HG03135 (cell line): Measurements from ENCODE around the gene AK3.

Source experiments
- ATAC-seq: cut with Tn5 transposase; IDR thresholded peaks from one replicate; pipeline ENCODE4 v1.9.1; 2021; ENCODE audit warnings: mild to moderate bottlenecking, moderate library complexity; ENCODE audit not compliant: unreplicated experiment

AK3 gene

DNA sequence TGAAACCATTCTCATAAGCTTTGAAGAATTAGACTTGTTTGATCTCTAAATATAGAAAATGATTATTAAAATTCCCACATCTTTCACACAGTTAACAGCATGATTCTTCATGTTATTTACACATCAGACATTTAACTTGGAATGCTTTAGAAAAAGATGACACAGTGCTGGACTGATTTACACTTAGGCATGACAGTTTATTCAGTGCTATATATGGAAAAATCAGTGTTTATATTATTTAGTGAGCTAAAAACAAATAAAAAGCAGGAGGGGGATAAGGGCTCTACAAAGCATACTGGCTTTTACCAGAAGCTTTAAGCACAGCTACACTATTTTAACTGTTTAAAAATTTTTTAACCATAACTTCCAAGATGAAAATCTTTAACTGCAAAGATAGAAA is 31.6 kb downstream of the AK3 start:
- no peak for ATAC-seq

DNA sequence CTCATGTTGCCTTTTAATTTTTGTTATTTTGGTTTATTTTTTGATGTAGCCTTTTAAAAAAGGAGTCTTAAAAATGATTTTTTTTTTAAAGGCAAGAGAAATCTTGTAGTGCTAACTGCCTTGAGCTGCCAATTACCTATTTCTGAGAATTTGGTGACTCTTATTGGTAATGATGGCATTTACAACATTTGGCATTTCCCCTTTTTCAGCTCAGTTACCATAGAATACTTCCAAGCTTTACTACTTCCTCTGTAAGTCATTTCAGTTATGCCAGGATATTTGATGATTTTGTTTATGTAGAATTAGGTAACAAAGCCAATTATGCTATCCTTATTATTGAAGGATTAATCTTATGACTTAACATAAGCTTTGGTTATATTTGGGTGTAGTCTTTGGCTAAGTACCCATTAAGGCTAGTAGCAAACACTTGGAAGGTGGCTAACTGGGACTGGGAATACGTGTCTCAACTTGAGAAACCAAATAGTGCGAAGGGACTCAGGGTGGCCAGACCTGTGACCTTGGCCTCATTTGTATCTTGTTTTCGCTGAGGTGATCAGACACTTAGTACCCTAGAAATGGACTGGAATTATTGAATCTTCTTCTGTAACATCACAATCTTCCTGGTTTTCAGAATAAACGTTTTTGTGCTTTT is 33.9 kb downstream of the AK3 start:
- no peak for ATAC-seq

DNA sequence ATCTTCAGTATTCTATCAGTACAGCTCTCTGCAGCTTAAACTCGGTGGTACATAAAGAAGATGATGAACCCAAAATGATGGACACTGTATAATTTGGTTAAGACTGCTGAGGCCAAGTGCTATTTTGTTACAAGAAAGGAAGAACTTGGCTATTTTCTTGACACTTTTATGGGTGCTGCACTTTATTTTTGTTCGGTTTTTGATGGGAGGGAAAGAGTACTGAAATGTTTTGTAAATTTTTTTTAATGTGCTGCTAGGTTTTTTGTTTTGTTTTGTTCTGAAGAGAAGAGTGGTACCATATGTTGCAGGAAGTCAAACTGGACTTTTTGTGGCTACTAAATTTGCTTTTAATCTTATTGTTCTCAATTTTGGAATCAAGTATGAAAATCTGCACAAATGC is 35.0 kb downstream of the AK3 start:
- ATAC-seq, result no peak

DNA sequence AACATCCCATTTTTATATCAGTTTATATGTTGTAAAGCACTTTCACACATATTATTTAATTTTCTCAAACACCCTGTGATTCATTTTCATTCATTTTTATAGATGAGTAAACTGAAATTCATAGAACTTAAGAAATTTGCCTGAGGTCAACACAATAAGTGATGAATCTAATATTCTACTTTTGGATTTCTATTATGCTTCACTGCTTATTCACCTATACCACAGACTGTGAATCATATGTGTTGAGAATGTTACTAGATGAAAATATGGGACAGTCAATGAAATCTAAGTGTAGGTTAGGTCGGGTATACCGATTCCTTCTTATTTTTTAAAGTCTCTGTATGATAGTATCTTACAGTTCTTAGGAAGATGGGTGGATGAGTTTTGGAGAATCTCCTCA is 36.9 kb downstream of the AK3 start:
- ATAC-seq, result no peak

DNA sequence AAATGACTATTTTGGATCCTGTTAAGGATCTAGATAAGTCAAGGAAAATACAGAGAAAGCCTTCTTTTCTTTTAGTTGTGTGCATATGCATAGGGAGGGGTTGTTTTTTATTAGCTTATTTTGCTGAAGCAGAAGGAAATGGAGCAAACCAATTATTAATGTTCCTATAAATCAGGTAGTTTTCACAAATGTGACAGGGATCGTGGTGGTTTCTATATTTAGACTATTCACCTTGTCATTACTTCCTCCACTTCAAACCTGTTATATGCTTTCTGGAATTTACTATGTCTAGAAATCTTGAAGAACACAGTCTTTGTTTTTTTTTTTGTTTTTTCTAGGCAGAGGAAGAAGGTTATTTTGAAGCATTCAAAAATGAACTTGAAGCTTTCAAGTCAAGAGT is 39.5 kb downstream of the AK3 start:
- ATAC-seq, result no peak

DNA sequence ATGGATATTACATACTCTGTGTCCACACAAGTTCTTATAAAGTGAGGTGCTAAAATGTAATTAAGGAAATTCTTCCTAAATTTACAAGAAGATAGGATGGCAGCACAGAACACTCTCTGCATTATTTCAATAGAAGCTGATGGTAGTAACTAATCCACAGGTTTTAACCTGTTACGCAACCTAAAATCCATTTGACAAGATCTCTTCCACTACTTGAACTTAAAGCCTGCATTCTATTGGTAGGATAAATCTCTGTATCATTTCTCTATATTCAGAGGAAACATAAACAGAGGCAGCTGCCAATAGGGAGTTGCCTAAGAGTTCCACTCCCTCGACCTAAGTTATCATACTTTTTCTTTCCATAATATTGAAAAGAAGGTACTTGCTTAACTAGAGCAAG is 40.1 kb downstream of the AK3 start:
- ATAC-seq, result no peak

DNA sequence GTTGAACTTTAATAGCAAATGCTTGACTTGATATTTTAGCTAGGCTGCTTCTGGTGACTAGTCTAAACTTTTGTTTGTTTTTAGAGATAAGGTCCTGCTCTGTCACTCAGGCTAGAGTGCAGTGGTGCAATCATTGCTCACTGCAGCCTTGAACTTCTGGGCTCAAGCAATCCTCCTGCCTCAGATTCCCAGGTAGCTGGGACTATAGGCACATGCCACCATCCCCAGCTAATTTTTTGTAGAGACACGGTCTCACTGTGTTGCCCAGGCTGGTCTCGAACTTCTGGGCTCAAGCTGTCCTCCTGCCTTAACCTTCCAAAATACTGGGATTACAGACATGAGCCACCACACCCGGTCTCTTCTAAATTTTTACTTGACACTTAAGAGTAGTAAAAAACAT is 40.9 kb downstream of the AK3 start:
- no peak for ATAC-seq

DNA sequence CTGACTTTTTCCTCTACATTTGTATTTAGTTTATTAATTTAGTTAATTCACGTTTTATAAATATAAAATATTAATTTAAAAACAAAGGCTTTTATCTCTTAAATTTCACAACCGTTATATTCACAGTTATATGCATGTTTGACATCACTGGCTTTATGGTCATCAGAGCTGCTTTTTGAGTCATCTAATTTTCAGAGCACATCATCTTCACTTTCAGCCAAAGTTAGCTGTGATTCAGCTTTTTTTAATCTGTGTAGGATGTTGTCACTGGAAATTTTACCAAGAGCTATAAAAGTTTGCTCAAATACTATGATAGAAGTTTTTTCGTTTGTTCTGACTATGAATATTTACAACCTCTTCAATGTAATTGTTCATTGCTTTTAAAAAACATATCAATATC is 49.2 kb downstream of the AK3 start:
- no peak for ATAC-seq

DNA sequence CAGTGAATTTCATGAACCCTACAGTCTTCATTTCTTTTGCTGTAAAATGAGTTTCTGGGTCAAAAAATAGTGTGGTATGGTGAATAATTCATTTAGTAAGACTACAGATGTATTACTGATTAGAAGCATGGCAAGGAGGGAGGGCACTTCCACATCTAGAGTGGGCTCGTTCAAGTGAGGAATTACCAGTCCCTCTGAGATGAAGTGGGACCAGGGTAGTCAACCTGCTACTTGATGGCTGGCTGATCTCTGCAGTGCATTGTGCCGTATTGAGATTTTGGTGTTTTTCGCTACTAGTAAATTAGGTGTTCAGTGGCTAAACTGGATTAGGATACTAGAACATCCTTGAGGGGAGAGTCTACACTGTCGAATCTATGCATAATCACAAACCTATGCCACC is 50.9 kb downstream of the AK3 start:
- ATAC-seq, result peak; percentile 56

DNA sequence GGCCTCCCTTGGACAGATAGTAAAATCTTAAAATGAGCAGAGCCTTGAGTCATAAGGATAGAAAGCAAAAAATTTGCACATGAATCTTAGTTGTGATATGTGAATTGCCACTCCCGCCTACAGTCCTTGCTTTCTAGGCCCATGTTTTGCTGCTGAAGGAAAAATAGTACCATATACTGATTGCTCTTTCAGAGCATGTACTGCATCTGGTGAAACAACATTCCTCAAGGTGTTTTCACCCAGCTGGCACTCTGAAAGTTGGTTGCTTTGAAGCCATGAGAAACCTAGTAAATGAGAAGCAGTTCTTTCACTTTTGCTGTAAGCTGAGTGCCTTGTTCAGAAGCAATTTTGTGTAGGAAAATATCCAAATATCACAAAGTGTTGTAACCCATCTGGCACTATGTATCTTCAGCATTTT is 51.3 kb downstream of the AK3 start:
- peak; percentile 69 for ATAC-seq

DNA sequence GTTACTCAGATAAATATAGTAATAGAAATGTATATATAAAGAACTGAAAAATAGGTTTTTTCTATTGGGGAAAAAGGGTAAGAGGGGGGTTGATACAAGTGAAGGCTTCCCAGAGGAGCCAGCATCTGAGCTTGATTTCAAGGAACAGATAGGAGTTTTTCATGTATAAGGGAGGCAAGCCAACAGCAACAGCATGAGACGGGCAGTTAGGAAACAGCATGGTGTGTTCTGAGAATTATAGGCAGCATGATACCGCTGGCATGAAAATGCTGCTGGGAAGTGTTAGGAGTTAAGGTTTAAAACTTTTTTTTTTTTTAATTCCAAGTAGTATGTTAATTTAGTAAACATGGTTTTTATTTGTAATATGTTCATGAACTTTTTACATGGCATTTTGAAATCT is 52.0 kb downstream of the AK3 start:
- no peak for ATAC-seq

DNA sequence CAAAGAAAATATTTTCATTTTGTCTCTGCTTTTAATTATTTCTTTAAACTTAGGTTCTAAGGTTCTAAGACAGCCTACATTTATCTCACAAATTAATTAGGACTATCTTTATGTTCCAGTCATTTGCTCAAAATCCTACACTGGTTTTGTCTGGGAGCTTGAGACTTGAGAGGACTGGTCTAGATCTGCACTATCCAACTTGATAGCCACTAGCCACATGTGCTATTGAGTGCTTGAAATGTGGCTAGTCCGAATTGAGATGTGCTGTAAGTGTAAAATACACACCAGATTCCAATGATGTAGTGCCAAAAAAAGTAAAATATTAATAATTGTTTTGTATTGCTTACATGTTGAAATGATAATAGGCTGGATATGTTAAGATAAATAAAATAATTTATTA is 54.4 kb downstream of the AK3 start:
- ATAC-seq, result no peak

DNA sequence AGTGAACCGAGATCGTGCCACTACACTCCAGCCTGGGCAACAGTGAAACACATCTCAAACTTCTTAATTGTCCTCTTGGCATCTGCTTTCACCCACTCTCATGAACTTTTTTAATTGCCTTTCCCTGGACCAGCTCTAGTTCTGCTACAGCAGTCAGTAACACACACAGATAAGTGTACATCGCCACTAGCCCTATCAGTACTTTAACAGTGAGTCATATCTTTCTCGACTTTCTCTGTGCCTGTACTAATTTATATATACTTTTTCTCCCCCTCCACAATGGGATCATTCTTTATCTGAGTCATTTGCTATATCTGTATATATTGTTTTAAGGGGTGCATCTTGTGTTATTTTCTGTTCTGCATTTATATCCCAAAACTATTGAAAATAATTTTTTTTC is 54.9 kb downstream of the AK3 start:
- no peak for ATAC-seq

DNA sequence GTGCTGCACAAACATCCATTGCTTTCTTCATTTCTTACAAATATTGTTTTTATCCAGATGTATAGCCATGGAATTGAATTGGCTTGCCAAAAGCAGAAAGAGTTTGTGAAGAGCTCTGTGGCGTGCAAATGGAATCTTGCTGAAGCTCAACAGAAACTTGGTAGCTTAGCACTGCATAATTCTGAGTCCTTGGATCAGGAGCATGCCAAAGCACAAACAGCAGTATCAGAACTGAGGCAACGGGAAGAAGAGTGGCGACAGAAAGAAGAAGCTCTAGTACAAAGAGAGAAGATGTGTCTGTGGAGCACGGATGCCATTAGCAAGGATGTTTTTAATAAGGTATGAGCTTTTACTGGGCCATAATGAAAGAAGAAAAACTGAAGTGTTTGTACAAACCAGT is 56.2 kb downstream of the AK3 start:
- no peak for ATAC-seq

DNA sequence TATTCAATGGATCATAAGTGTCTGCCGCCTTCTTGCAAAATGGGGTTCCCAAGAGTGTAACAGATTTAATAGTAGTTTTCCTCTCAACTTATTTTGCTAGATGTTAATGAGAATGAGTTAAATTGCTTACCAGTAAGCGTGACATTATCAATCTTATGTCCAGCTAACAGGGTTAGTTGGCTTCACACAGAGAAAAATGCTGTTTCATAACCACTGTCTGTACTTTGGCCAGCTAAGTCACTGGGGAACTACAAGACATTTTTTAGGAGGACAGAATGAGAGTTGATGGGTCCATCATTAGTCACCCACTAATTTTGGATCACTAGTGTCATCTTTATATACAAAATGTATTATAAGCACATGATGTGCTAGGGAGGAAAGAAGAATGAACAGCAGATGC is 60.3 kb downstream of the AK3 start:
- ATAC-seq, result no peak

DNA sequence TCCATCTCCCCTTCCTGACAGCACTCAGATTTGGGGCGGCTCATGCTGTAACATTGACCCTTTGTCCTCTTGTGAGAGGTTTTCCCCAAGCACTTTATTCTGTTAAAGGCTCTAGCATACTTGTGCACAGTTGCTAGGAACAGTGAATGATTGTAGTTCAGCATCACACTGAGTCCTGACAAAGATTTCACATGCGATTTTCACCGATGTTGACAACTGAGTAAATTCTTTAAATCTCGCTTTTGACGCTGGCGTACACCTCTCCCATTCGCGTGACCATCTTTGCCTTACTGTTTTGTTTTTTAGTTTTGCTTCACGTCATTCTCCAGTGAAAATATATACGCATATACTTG is 60.9 kb downstream of the AK3 start:
- peak; percentile 2 for ATAC-seq

DNA sequence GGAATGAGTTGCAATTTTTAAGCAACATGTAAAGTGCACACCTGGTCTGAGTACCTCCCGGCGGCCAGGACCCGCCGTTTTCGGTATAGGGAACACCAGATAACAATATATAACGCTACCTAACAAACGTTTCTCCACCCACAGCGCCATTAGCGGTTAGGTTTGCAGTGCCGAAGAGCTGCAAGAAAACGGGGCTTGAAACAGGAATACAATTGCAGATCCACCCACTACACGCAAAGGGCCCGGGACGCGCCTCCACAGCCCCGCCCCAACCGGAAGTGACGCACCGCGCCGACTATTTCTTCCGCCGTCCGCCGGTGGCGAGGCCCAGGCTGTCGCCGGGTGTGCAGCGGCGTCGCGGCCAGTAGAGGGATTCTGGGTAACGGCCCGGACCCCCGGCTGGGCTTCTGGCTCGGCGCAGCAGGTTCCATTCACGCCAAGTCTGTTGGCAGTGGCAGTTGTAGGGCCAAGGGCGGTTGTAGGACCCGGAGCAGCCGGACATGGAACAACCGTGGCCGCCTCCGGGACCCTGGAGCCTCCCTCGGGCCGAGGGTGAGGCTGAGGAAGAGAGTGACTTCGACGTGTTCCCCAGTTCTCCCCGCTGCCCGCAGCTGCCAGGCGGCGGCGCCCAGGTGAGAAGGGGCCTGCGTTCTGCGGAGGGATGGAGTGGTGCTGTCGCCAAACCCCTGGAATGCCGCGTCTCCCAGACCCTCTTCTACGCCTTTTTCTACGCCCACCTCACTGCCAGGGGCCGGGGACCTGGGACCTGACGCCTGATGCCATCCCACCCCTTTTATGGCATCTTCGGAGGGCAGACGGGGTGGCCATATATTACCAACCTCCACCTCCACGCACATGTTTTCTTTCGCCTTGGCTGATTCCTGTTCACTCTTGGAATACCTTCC is 61.5 kb downstream of the AK3 start, which contains the start of gene CDC37L1:
Gene CDC37L1 (plus strand): TSS at position 302 of the 905 bp plus-strand sequence. CDS start 199 bp downstream, at position 501.
- ATAC-seq, result peak; percentile 96

DNA sequence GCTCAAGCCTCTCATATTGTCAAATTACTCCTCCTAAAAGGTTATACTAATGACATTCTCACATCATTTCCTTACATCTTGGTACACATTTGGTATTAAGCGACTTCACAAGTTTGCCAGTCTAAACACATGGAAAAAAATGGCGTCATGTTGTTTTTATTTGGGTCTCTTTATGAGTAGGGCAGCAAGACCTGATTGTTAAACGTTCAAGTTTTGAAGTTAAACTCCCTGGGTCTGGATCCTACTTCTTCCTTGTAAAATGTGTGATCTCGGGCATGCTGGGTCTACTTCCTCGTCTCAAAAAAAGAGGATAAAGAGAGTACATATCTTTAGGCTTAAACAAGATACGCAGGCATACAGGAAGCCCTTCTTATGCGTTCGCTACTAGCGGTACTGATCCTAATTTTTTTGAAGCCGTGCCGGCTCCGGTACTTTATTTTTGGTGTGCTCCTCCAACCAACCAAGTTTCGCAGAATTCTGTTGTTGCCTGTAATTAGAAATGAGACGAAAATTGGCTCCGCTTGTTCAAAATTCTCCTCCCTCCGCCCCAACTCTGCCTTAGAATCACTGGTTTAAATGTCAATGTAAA is 62.2 kb downstream of the AK3 start:
- ATAC-seq, result peak; percentile 19

DNA sequence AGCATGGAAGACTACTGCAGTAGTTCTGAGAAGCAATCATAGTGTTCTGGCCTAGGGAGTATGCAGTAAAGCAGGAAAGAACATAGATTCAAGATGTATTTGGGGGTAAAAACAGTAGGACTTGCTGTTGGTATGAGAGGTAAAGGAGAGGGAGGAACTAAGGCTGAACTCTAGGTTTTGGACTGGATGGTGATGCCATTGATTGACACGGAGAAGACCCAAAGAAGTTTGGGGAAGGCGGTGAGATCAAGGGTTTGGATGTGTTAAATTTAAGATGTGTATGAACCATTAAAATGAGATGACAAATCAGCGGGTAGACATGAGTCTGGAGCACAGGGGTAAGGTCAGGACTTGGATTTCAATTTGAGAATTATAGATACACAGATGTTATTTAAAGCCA is 63.6 kb downstream of the AK3 start:
- ATAC-seq, result no peak

DNA sequence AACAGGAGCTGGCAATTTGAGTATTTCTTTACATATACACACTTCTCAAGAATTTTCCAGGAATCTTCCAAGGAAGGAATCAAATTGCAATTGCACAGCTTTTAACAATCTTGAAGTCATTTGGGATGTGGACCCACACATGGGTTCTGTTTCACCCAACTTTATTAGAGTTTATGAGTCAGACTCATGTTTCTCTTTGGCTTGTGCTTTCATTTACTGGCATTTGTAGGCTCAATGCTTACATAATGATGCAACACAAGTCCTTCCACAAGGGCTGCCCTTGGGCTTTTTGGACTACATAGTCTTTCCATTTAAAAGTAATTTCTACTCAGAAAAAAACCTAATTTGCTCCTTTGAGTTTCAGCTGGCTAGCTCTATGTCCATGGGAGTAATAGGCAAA is 66.2 kb downstream of the AK3 start:
- ATAC-seq, result no peak

DNA sequence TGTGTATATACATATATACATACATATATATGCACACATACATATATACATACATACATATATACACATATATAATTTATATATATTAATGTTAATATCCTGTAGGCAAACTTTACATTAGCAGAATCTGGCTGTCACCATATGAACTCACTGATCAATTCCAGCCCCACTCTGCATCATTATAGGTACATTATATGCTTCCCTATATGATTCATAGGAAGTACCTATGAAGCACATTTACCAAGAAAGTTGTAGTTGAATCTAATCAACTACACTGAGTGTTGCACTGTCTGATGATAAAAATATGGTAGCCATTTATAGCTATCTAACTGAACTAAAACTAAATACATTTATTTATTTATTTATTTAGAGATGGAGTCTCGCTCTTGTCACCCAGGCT is 69.3 kb downstream of the AK3 start:
- ATAC-seq, result no peak

DNA sequence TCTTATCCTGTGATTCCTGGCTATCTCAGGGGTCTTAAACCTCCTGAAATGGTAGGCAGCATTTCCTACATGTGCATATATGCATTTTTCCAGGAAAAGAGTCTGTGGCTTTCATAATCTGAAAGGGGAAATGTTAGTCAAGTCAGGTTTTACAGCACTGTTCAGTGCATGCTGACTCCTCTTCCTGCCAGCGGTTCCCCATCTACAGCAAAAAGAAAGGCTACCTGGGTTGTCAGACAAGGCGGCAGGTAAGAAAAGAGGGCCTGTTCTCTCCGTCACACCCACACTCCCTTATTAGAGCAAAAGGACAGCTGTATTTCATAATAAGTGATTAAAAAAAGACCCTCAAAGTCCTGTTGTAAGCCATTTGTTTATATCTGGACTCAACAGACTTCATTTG is 70.4 kb downstream of the AK3 start:
- ATAC-seq, result no peak
